Measurements from ENCODE around the gene POU6F1. TPM values are rescaled to one million over a fixed set of nuclear protein-coding genes. Genes with fewer than 3 reads are reported as not detected.

POU6F1 gene
- total and polyA plus RNA-seq, 2 of the 8 experiments (the other 6 are each of a cell fraction or from before 2014, with no cell fraction given), result 5.6 to 8.7 TPM

DNA sequence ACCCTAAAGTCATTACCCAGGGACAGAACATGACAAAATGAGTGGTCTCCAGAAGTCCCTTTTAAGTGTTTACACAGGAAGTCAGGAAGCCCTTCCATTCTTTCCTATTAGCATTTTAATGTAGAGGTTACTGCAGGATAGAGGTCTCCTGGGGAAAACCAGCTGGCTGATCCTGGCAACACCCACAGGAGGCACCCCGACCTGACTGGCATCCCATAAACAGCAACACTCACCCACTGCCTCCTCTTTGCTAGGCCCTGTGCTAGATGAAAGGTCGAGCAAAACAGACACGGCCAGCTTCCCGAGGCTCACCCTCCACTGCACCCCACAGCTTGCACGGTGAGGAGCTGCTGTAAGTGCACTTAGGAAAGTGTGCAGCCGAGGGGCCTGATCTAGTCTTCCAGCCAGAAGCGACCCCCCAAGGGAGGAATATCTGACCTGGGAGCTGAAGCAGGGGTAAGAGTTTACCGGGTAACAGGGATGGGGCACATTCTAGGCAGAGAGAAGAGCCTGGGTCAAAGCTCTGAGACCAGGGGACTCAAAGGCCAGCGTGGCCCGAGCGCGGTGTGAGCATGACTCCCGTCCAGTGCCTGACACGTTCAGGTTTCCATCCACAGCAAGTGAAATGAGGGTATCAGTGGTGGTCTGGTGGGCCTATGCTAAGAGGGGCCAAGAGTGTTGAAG is 29.8 kb upstream of the POU6F1 start:
- peak overlapping the region; percentile 1 for H4K91ac ChIP-seq (replicated peaks; ENCODE audit: insufficient read length, low read length)
- no peaks in the 10 kb centered on the region; the same call in 1 of the 2 replicates for H3K23me2 ChIP-seq (ENCODE audit: low read depth, low read length)
- peak overlapping the region; percentile 20 for H2BK12ac ChIP-seq (ENCODE audit: low read depth, low read length)
- peak overlapping the region; percentile 62 for H4K8ac ChIP-seq (ENCODE audit: extremely low read depth, insufficient read depth, low read length)
- H3K9ac ChIP-seq (replicated peaks in 1 of 4; ENCODE audit: extremely low read depth in 1 of 4, low read depth in 3 of 4, low read length in 3 of 4), result peak overlapping the region in 1 of 4 experiments; percentile 8; a peak in 2 of 7 replicates
- peak overlapping the region; percentile 92 for H3K18ac ChIP-seq (ENCODE audit: extremely low read depth, low read length)
- H2BK20ac ChIP-seq (ENCODE audit: low read length), result peak overlapping the region; percentile 0; the same call in 1 of the 2 replicates
- H2AK5ac ChIP-seq (ENCODE audit: low read depth, low read length), result peak overlapping the region; percentile 79; the same call in 1 of the 2 replicates
- WGBS, 2 experiments (ENCODE audit: extremely low coverage in 1 of 2, insufficient coverage in 1 of 2, insufficient read length in 1 of 2, insufficient replicate concordance in 2 of 2, low coverage in 1 of 2, low lambda C conversion rate in 2 of 2, missing lambda C conversion rate in 1 of 2), result 52% methylated on average over 14 of the region's 14 CpGs; no CpG with 5 or more reads in 1 of the 2 experiments
- no peaks in the 10 kb centered on the region for H4K20me1 ChIP-seq (replicated peaks in 1 of 2; ENCODE audit: control insufficient read depth in 1 of 2, insufficient read depth in 2 of 2, low read length in 2 of 2)
- H3K4me2 ChIP-seq (ENCODE audit: insufficient read depth in 1 of 2, low read depth in 2 of 2, low read length in 2 of 2), result peak overlapping the region; percentile 49 to 69
- peaks cover 1 to 19% (median 7%) of the 10 kb centered on the region in 4 experiments for H3K4me1 ChIP-seq (replicated peaks in 1 of 4; ENCODE audit: control insufficient read depth in 3 of 4, insufficient read depth in 4 of 4, low read length in 3 of 4)
- no peak overlapping the region for H3K14ac ChIP-seq (ENCODE audit: insufficient read length)
- peak overlapping the region; percentile 27 for H2BK120ac ChIP-seq (replicated peaks; ENCODE audit: low read depth, low read length)
- CTCF ChIA-PET (ENCODE audit: partially characterized antibody), result interaction anchor here (0.8 to 1.2 kb wide), 2 partner anchors 93 to 199 kb away, joined by 3 to 6 read pairs; no protein-coding TSS in a partner anchor
- POLR2A ChIA-PET (ENCODE audit: partially characterized antibody), result interaction anchor here (0.5 to 3.0 kb wide), 6 partner anchors 8 to 203 kb away, joined by 3 to 26 read pairs (median 4); partner anchors contain the start of genes CSRNP2, DAZAP2 and POU6F1
- H4K5ac ChIP-seq (ENCODE audit: insufficient read length, low read depth, low read length), result no peak overlapping the region
- no peak overlapping the region for H2AFZ ChIP-seq (ENCODE audit: low read length)
- no peak overlapping the region for H3K23ac ChIP-seq (ENCODE audit: insufficient read length)
- H2BK15ac ChIP-seq (ENCODE audit: low read length), result no peak overlapping the region
- H3K79me1 ChIP-seq (ENCODE audit: low read depth, low read length), result no peaks in the 10 kb centered on the region
- H3K56ac ChIP-seq (replicated peaks; ENCODE audit: insufficient read length, low read depth, low read length), result no peak overlapping the region
- H3K36me3 ChIP-seq (ENCODE audit: control insufficient read depth in 2 of 4, insufficient read depth in 4 of 4, low read length in 3 of 4), result peaks cover 3 to 15% (median 5%) of the 10 kb centered on the region in 4 experiments; a peak in 5 of 8 replicates
- peak overlapping the region in 2 of 4 experiments; percentile 10; a peak in 2 of 8 replicates for H3K4me3 ChIP-seq (ENCODE audit: extremely low read depth in 1 of 4, insufficient read depth in 2 of 4, low read depth in 3 of 4, low read length in 4 of 4)
- H2BK5ac ChIP-seq (ENCODE audit: low read depth, low read length), result peak overlapping the region; percentile 63
- DNase-seq (ENCODE audit: low read depth in 1 of 2, low spot score in 2 of 2) (peak in 1 of 2 experiments; percentile 55), FAIRE-seq (no peak)
- no peaks in the 10 kb centered on the region for H3K27me3 ChIP-seq (replicated peaks in 1 of 4; ENCODE audit: control insufficient read depth in 3 of 4, extremely low read depth in 1 of 4, insufficient read depth in 3 of 4, low read length in 3 of 4)
- H3K79me2 ChIP-seq (ENCODE audit: control insufficient read depth in 1 of 2, insufficient read depth in 2 of 2, low read length in 2 of 2), result no peaks in the 10 kb centered on the region
- H3K27ac ChIP-seq (ENCODE audit: low read depth, low read length), result peak overlapping the region; percentile 6; the same call in 1 of the 2 replicates
- H3K9me3 ChIP-seq (ENCODE audit: insufficient read depth in 2 of 2, low read depth in 1 of 2, low read length in 1 of 2), result no peaks in the 10 kb centered on the region
- H3K4ac ChIP-seq (replicated peaks; ENCODE audit: insufficient read length, low read depth, low read length), result no peak overlapping the region
- TF ChIP-seq SIRT6 (IDR thresholded peaks at IDR 0.05; ENCODE audit: low read length) (no peak), SIN3A (conservative IDR thresholded peaks at IDR 0.05 in 1 of 2, IDR thresholded peaks at IDR 0.05 in 1 of 2; ENCODE audit: low read depth in 1 of 2, low read length in 2 of 2) (no peak), TBP (IDR thresholded peaks at IDR 0.05; ENCODE audit: low read depth, low read length) (no peak), TCF12 (IDR thresholded peaks at IDR 0.05; ENCODE audit: low read depth, low read length) (no peak), GABPA (IDR thresholded peaks at IDR 0.05; ENCODE audit: borderline replicate concordance, insufficient read depth, low read length) (no peak), EGR1 (IDR thresholded peaks at IDR 0.05; ENCODE audit: borderline replicate concordance, low read depth, low read length) (no peak), TAF1 (IDR thresholded peaks at IDR 0.05; ENCODE audit: low read depth, low read length) (no peak), GTF2F1 (IDR thresholded peaks at IDR 0.05; ENCODE audit: borderline replicate concordance, low read depth, low read length) (no peak), BACH1 (IDR thresholded peaks at IDR 0.05; ENCODE audit: low read length) (no peak), SRF (IDR thresholded peaks at IDR 0.05; ENCODE audit: low read depth, low read length) (no peak), EZH2 (IDR thresholded peaks at IDR 0.05; ENCODE audit: low read depth, low read length, severe bottlenecking) (no peak), TAF7 (optimal IDR thresholded peaks at IDR 0.05; ENCODE audit: borderline replicate concordance, low read depth, low read length) (no peak)

All from H1 (cell line).